OCI-LY7 (cell line): ENCODE measurements around the gene ATAD3C. TPM values are rescaled to one million over a fixed set of nuclear protein-coding genes. Genes with fewer than 3 reads are reported as not detected.

Experiments
- BruUV-seq: library from RNA; stranded (reverse); fragments of 400-500 nt; replicated peaks from 2 replicates; lab custom pipeline; 2021; lab: Mats Ljungman, UMichigan
- CTCF ChIA-PET: fragments of 300-600 bp; sonication (Branson Sonifier 250); formaldehyde crosslinking; loops from one replicate; lab custom pipeline; 2022; ENCODE audit warnings: antibody characterized with exemption; ENCODE audit not compliant: unreplicated experiment; lab: Charles Lee
- POLR2A ChIA-PET: fragments of 300-600 bp; sonication (Branson Sonifier 250); formaldehyde crosslinking; loops from one replicate; lab custom pipeline; 2022; ENCODE audit warnings: antibody characterized with exemption; lab: Charles Lee
- DNase-seq: peaks from one replicate; pipeline ENCODE4 v3.0.0-alpha.2; 2015; ENCODE audit warnings: low spot score
- H2AFZ ChIP-seq: fragments of 200-600 bp; sonication (generic), shearing (Covaris generic); 2 replicates; pipeline ENCODE4 v1.6.1; 2014; ENCODE audit warnings: mild to moderate bottlenecking, antibody characterized with exemption, low read length, moderate library complexity
- H3K27ac ChIP-seq: fragments of 200-600 bp; sonication (generic); 2 replicates; pipeline ENCODE4 v1.5.1; 2014; ENCODE audit warnings: mixed run types, low read depth, mild to moderate bottlenecking, moderate library complexity, low read length, inconsistent platforms; ENCODE audit not compliant: poor library complexity, severe bottlenecking
- H3K36me3 ChIP-seq: fragments of 200-600 bp; sonication (generic); 2 replicates; pipeline ENCODE4 v1.6.1; 2014; ENCODE audit warnings: mild to moderate bottlenecking, antibody characterized with exemption, low read length, moderate library complexity, mixed read lengths; ENCODE audit not compliant: insufficient read depth
- H3K4me1 ChIP-seq: fragments of 200-600 bp; sonication (generic); 2 replicates; pipeline ENCODE4 v1.5.1; 2014; ENCODE audit warnings: mild to moderate bottlenecking, low read length; ENCODE audit not compliant: insufficient read depth, poor library complexity, severe bottlenecking
- H3K4me2 ChIP-seq: fragments of 200-600 bp; sonication (generic); 2 replicates; pipeline ENCODE4 v1.6.1; 2014; ENCODE audit warnings: mild to moderate bottlenecking, low read length
- H3K4me3 ChIP-seq: fragments of 200-600 bp; sonication (generic); 2 replicates; pipeline ENCODE4 v1.5.1; 2014; ENCODE audit warnings: mild to moderate bottlenecking, low read depth, low read length; ENCODE audit not compliant: poor library complexity, severe bottlenecking
- H3K79me2 ChIP-seq: fragments of 200-600 bp; sonication (generic); 2 replicates; pipeline ENCODE4 v1.6.1; 2016; ENCODE audit warnings: low read depth, mild to moderate bottlenecking, low read length, moderate library complexity, mixed read lengths; ENCODE audit not compliant: insufficient read depth
- H3K9me2 ChIP-seq: fragments of 200-600 bp; sonication (generic); 2 replicates; pipeline ENCODE4 v1.6.1; 2016; ENCODE audit warnings: mild to moderate bottlenecking, low read length, mixed read lengths; ENCODE audit not compliant: insufficient read depth
- H3K9me3 ChIP-seq: fragments of 200-600 bp; sonication (generic); 2 replicates; pipeline ENCODE4 v1.6.1; 2014; ENCODE audit warnings: mild to moderate bottlenecking, mixed run types, low read length, mixed read lengths
- H4K20me1 ChIP-seq: fragments of 200-600 bp; sonication (generic); 2 replicates; pipeline ENCODE4 v1.6.1; 2014; ENCODE audit warnings: mild to moderate bottlenecking, antibody characterized with exemption, low read length, moderate library complexity, mixed read lengths; ENCODE audit not compliant: insufficient read depth
- EZH2phosphoT487 ChIP-seq: fragments of 200-600 bp; sonication (generic); IDR thresholded peaks from 2 replicates; pipeline ENCODE4 v1.6.1; 2018; ENCODE audit warnings: low read depth, borderline replicate concordance, mild to moderate bottlenecking, mixed run types, antibody characterized with exemption, low read length, moderate library complexity, mixed read lengths
- intact Hi-C: fragments of 100-400 bp; cut with micrococcal nuclease; formaldehyde crosslinking; loops from one replicate; pipeline ENCODE4 v1.10.0; 2022; ENCODE audit not compliant: unreplicated experiment
- total RNA-seq, 2 experiments: library from RNA; depleted of rRNA in 1 of 2; stranded (reverse); fragments of >200 nt in 1 of 2; shearing (Covaris generic) in 1 of 2; gene quantifications; 2 replicates each; pipeline ENCODE4 v1.2.3, GENCODE V29; 2014 to 2022
- TF ChIP-seq, protein P1 (sequence below): fragments of 200-600 bp; sonication (generic); conservative IDR thresholded peaks from 2 replicates; pipeline ENCODE4 v1.5.1; 2014; ENCODE audit warnings: mild to moderate bottlenecking, antibody characterized with exemption, low read length, moderate library complexity, mixed read lengths

The ATAD3C gene
- total RNA-seq, 2 experiments from 2014 or later: 1.6 to 3.0 TPM

DNA sequence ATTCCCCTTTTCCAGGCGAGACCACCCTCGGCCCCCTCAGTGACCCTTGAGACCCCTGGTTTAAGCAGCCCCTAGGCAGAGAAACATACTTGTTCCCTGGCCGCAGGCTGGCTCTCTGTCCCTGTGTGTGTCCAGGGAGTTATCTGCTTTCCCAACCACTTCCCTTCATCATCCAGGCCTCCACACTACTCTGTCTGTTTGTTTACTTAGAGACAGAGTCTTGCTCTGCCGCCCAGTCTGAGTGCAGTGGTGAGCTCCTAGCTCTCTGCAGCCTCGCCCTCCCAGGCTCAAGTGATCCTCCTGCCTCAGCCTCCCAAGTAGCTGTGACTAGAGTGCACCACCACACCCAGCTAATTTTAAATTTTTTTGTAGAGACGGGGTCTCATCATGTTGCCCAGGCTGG lies 19.8 kb upstream of the ATAD3C start:
- H3K4me3 ChIP-seq: no peak overlapping the region
- H3K4me1 ChIP-seq: no peaks in the 10 kb centered on the region
- H3K9me2 ChIP-seq: no peaks in the 10 kb centered on the region
- BruUV-seq: no TSS peak
- H3K27ac ChIP-seq: no peak overlapping the region
- no peaks in the 10 kb centered on the region for H4K20me1 ChIP-seq
- H3K4me2 ChIP-seq: no peak overlapping the region
- H2AFZ ChIP-seq: no peak overlapping the region
- DNase-seq: no peak
- POLR2A ChIA-PET: no interaction called here
- no peaks in the 10 kb centered on the region for H3K9me3 ChIP-seq
- intact Hi-C loops: no loop called here
- no peaks in the 10 kb centered on the region for H3K36me3 ChIP-seq
- H3K79me2 ChIP-seq: no peaks in the 10 kb centered on the region
- TF ChIP-seq, protein P1, sequence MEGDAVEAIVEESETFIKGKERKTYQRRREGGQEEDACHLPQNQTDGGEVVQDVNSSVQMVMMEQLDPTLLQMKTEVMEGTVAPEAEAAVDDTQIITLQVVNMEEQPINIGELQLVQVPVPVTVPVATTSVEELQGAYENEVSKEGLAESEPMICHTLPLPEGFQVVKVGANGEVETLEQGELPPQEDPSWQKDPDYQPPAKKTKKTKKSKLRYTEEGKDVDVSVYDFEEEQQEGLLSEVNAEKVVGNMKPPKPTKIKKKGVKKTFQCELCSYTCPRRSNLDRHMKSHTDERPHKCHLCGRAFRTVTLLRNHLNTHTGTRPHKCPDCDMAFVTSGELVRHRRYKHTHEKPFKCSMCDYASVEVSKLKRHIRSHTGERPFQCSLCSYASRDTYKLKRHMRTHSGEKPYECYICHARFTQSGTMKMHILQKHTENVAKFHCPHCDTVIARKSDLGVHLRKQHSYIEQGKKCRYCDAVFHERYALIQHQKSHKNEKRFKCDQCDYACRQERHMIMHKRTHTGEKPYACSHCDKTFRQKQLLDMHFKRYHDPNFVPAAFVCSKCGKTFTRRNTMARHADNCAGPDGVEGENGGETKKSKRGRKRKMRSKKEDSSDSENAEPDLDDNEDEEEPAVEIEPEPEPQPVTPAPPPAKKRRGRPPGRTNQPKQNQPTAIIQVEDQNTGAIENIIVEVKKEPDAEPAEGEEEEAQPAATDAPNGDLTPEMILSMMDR: no peak
- no peak for TF ChIP-seq EZH2phosphoT487
- CTCF ChIA-PET: no interaction called here

DNA sequence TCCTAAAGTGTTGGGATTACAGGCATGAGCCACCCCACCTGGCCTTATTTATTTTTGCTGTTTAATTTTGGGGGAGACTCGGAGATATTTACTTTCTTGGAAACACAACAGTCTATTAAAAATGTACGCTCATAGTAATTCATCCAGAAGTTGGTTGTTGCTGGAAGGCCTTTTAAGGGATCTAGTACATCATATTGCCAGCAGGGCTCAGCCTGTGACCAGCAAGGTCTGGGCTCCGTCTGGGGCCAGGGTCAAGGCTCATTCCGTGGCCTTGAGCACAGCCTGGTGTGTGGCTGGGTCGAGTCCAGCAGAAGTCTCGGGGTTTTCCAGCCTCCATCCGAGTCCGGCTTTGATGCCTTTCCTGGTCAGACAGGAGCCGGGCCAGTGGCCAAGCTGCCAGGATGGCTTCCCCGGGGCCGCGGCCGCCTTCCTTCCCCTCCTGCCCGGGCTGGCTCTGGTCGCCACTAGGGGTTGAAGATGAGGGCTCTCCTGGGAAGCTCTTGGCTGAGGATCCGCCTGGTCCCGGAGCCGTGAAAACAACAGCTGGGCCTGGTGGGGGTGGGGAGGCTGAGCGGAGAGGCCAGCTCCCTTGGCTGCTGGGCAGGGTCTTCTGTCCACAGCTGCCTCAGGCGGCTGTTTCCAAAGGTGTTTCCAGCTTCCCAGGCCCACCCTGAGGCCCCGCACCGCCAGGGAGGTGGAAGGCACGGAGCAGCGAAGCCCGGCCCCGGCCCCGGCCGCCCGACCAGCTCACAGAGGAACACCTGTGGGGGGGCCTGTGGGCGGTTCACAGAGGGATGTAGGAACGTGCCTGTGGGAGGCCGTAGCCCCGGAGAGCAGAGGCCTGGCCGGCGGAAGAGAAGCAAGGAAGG lies 19.1 kb upstream of the ATAD3C start:
- no TSS peak for BruUV-seq
- H3K9me3 ChIP-seq: no peaks in the 10 kb centered on the region
- CTCF ChIA-PET: no interaction called here
- H3K27ac ChIP-seq: no peak overlapping the region
- H3K4me2 ChIP-seq: no peak overlapping the region
- TF ChIP-seq, protein P1: no peak
- no peak for TF ChIP-seq EZH2phosphoT487
- H4K20me1 ChIP-seq: no peaks in the 10 kb centered on the region
- H3K4me1 ChIP-seq: no peaks in the 10 kb centered on the region
- no peaks in the 10 kb centered on the region for H3K79me2 ChIP-seq
- no peaks in the 10 kb centered on the region for H3K36me3 ChIP-seq
- no peak overlapping the region for H3K4me3 ChIP-seq
- DNase-seq: no peak
- POLR2A ChIA-PET: no interaction called here
- no peaks in the 10 kb centered on the region for H3K9me2 ChIP-seq
- intact Hi-C loops: no loop called here
- no peak overlapping the region for H2AFZ ChIP-seq
